MM.1S (cell line): ENCODE measurements around the gene RNF114.
A peak's percentile ranks its signal among the peaks of the same experiment; 100 is the strongest.

Experiments used
- DNase-seq: peaks from one replicate; pipeline ENCODE4 v3.0.0-alpha.2; 2015
- H2AFZ ChIP-seq: fragments of 300-600 bp; sonication (generic); 2 replicates; pipeline ENCODE4 v1.6.0; 2016; ENCODE audit warnings: antibody characterized with exemption, low read length
- H3F3A ChIP-seq: fragments of 300-600 bp; sonication (generic); 2 replicates; pipeline ENCODE4 v1.6.1; 2016; ENCODE audit warnings: mild to moderate bottlenecking, antibody characterized with exemption, low read length, moderate library complexity, mixed read lengths; ENCODE audit not compliant: insufficient read depth
- H3K27ac ChIP-seq: fragments of 300-600 bp; sonication (generic); 2 replicates; pipeline ENCODE4 v1.5.1; 2016; ENCODE audit warnings: mild to moderate bottlenecking, low read length
- H3K27me3 ChIP-seq: fragments of 300-600 bp; sonication (generic); replicated peaks from 2 replicates; pipeline ENCODE4 v1.6.0; 2016; ENCODE audit warnings: low read length; ENCODE audit not compliant: insufficient read depth
- H3K36me3 ChIP-seq: fragments of 300-600 bp; sonication (generic); replicated peaks from 2 replicates; pipeline ENCODE4 v1.6.1; 2016; ENCODE audit warnings: mild to moderate bottlenecking, low read length, mixed read lengths; ENCODE audit not compliant: insufficient read depth
- H3K4me1 ChIP-seq: fragments of 300-600 bp; sonication (generic); 2 replicates; pipeline ENCODE4 v1.6.1; 2016; ENCODE audit warnings: low read length, mixed read lengths
- H3K4me2 ChIP-seq: fragments of 300-600 bp; sonication (generic); 2 replicates; pipeline ENCODE4 v1.6.0; 2016; ENCODE audit warnings: low read depth, low read length
- H3K4me3 ChIP-seq: fragments of 300-600 bp; sonication (generic); 2 replicates; pipeline ENCODE4 v1.5.1; 2016; ENCODE audit warnings: low read length, mixed read lengths
- H3K79me2 ChIP-seq: fragments of 300-600 bp; sonication (generic); 2 replicates; pipeline ENCODE4 v1.6.1; 2016; ENCODE audit warnings: mixed run types, low read length, mixed read lengths
- H3K9ac ChIP-seq: fragments of 300-600 bp; sonication (generic); 2 replicates; pipeline ENCODE4 v1.6.1; 2016; ENCODE audit warnings: low read length, mixed read lengths
- H3K9me2 ChIP-seq: fragments of 300-600 bp; sonication (generic); replicated peaks from 2 replicates; pipeline ENCODE4 v1.6.1; 2016; ENCODE audit warnings: mild to moderate bottlenecking, low read length, mixed read lengths; ENCODE audit not compliant: insufficient read depth
- H3K9me3 ChIP-seq: fragments of 300-600 bp; sonication (generic); replicated peaks from 2 replicates; pipeline ENCODE4 v1.6.1; 2016; ENCODE audit warnings: mild to moderate bottlenecking, low read length, mixed read lengths; ENCODE audit not compliant: insufficient read depth
- H4K20me1 ChIP-seq: fragments of 300-600 bp; sonication (generic); 2 replicates; pipeline ENCODE4 v1.6.1; 2016; ENCODE audit warnings: mild to moderate bottlenecking, low read length, moderate library complexity, mixed read lengths; ENCODE audit not compliant: insufficient read depth
- CTCF ChIP-seq: fragments of 300-600 bp; sonication (generic); IDR thresholded peaks from 2 replicates; pipeline ENCODE4 v1.5.1; 2016; ENCODE audit warnings: antibody characterized with exemption, low read length, mixed read lengths
- EZH2 ChIP-seq: fragments of 300-600 bp; sonication (generic); optimal IDR thresholded peaks from 2 replicates; pipeline ENCODE3; 2017; ENCODE audit warnings: low read depth, mild to moderate bottlenecking, antibody characterized with exemption, low read length, mixed read lengths
- EZH2phosphoT487 ChIP-seq: fragments of 300-600 bp; sonication (generic); IDR thresholded peaks from 2 replicates; pipeline ENCODE4 v1.6.1; 2018; ENCODE audit warnings: antibody characterized with exemption, low read length

The RNF114 gene

GRCh38 chr20:49981218-49982071 is 45.2 kb downstream of the RNF114 start:
- H3K27ac ChIP-seq, result no peak overlapping the region
- TF ChIP-seq CTCF, result no peak
- TF ChIP-seq EZH2phosphoT487, result no peak
- no peak for TF ChIP-seq EZH2
- no peak overlapping the region; the same call in 1 of the 2 replicates for H2AFZ ChIP-seq

GRCh38 chr20:49982072-49982345 is 45.8 kb downstream of the RNF114 start:
- H3K27ac ChIP-seq, result no peak overlapping the region
- no peaks in the 10 kb centered on the region for H3K9me2 ChIP-seq
- no peaks in the 10 kb centered on the region for H3K9me3 ChIP-seq
- peak overlapping the region; percentile 99 for H3K4me2 ChIP-seq
- peak overlapping the region; percentile 93 for H2AFZ ChIP-seq
- peaks cover 3% of the 10 kb centered on the region for H3K4me1 ChIP-seq
- no peak for DNase-seq
- no peaks in the 10 kb centered on the region for H4K20me1 ChIP-seq
- H3K79me2 ChIP-seq, result no peaks in the 10 kb centered on the region
- H3K36me3 ChIP-seq, result no peaks in the 10 kb centered on the region
- TF ChIP-seq EZH2 (no peak), EZH2phosphoT487 (no peak), CTCF (no peak)
- no peaks in the 10 kb centered on the region for H3K27me3 ChIP-seq
- H3F3A ChIP-seq, result no peaks in the 10 kb centered on the region
- peak overlapping the region; percentile 63 for H3K4me3 ChIP-seq
- H3K9ac ChIP-seq, result peak overlapping the region; percentile 50; the same call in 1 of the 2 replicates

More at GRCh38 chr20:49981218-49982071, 45.2 kb downstream of the RNF114 start:
- Histone ChIP-seq H3K9me3 (no peaks in the 10 kb centered on the region), H3F3A (no peaks in the 10 kb centered on the region), H3K79me2 (no peaks in the 10 kb centered on the region), H3K27me3 (no peaks in the 10 kb centered on the region), H4K20me1 (no peaks in the 10 kb centered on the region), H3K9ac (no peak overlapping the region), H3K9me2 (no peaks in the 10 kb centered on the region), H3K36me3 (no peaks in the 10 kb centered on the region), H3K4me1 (peaks cover 3% of the 10 kb centered on the region), H3K4me2 (peak overlapping the region; percentile 99; the same call in 1 of the 2 replicates), H3K4me3 (no peak overlapping the region)
- DNase-seq, result no peak

GRCh38 chr20:49982346-49983122 is 46.3 kb downstream of the RNF114 start, which contains the start of gene SNAI1:
TSS of gene SNAI1 (plus strand) at chr20:49982980. CDS start at chr20:49983060, 80 bp downstream.
- Histone ChIP-seq H3K4me1 (peaks cover 3% of the 10 kb centered on the region), H3K4me3 (peak within 1 kb of the TSS; percentile 63), H3K27me3 (no peaks in the 10 kb centered on the region), H3K4me2 (peak within 1 kb of the TSS; percentile 99), H2AFZ (peak within 1 kb of the TSS; percentile 93), H3K36me3 (no peaks in the 10 kb centered on the region), H3K27ac (no peak within 1 kb of the TSS), H3K9me2 (no peaks in the 10 kb centered on the region), H3F3A (no peaks in the 10 kb centered on the region), H4K20me1 (no peaks in the 10 kb centered on the region), H3K79me2 (no peaks in the 10 kb centered on the region), H3K9me3 (no peaks in the 10 kb centered on the region), H3K9ac (peak within 1 kb of the TSS; percentile 50; the same call in 1 of the 2 replicates)
- DNase-seq, result peak; percentile 93
- TF ChIP-seq CTCF (peak; percentile 44), EZH2 (no peak)
